Natural killer cell (primary cell): ENCODE results near the gene DEFB113. TPM values are rescaled to one million over a fixed set of nuclear protein-coding genes. Genes with fewer than 3 reads are reported as not detected.
"Not testable (repeated sequence)": the region's sequence is repeated elsewhere in the genome, so short reads cannot be mapped to it uniquely, and the experiment has no call there.

Source experiments
- ATAC-seq, 3 donors: fragments of 150-1000 bp in 2 of 3; fragments of 200-7000 bp in 1 of 3; cut with Tn5 transposase; 1 replicate in 1 of 3; 2 replicates in 2 of 3; pipeline ENCODE4 v1.10.0; 2021; ENCODE audit warnings: mild to moderate bottlenecking in 2 of 3, moderate library complexity in 2 of 3
- DNase-seq, 2 donors: peaks; one replicate each; pipeline versions ENCODE4 v3.0.0 to v3.0.0-alpha.2; 2013 to 2021; ENCODE audit warnings: mixed read lengths in 1 of 2
- H3K27ac ChIP-seq: one replicate; pipeline ENCODE4 v1.5.1; 2013; ENCODE audit warnings: mild to moderate bottlenecking, low read length
- H3K27me3 ChIP-seq: one replicate; pipeline ENCODE4 v1.6.1; 2013; ENCODE audit warnings: low read length; ENCODE audit not compliant: control insufficient read depth, insufficient read depth
- H3K36me3 ChIP-seq: one replicate; pipeline ENCODE4 v1.6.1; 2013; ENCODE audit warnings: low read length; ENCODE audit not compliant: control insufficient read depth, insufficient read depth
- H3K4me1 ChIP-seq: one replicate; pipeline ENCODE4 v1.6.1; 2013; ENCODE audit warnings: low read length; ENCODE audit not compliant: control insufficient read depth, insufficient read depth
- H3K4me3 ChIP-seq: one replicate; pipeline ENCODE4 v1.5.1; 2013; ENCODE audit warnings: low read length
- H3K9me3 ChIP-seq: one replicate; pipeline ENCODE4 v1.6.1; 2013; ENCODE audit warnings: low read length; ENCODE audit not compliant: control insufficient read depth, insufficient read depth
- H3K27ac Mint-ChIP-seq, 2 donors: one replicate each; pipeline ENCODE4 v1.8.0; 2022; ENCODE audit warnings: mild to moderate bottlenecking in 2 of 2, mixed read lengths in 2 of 2, moderate library complexity in 1 of 2
- H3K27me3 Mint-ChIP-seq, 2 donors: one replicate each; pipeline ENCODE4 v1.8.0; 2022; ENCODE audit warnings: low read depth in 2 of 2, mixed read lengths in 2 of 2
- H3K36me3 Mint-ChIP-seq: one replicate; pipeline ENCODE4 v1.8.0; 2022; ENCODE audit warnings: mixed read lengths
- H3K4me1 Mint-ChIP-seq, 2 donors: one replicate each; pipeline ENCODE4 v1.8.0; 2022; ENCODE audit warnings: mixed read lengths in 2 of 2
- H3K4me3 Mint-ChIP-seq: one replicate; pipeline ENCODE4 v1.8.0; 2022; ENCODE audit warnings: mild to moderate bottlenecking, moderate library complexity, mixed read lengths
- H3K9me3 Mint-ChIP-seq, 2 donors: one replicate each; pipeline ENCODE4 v1.8.0; 2022; ENCODE audit warnings: mixed read lengths in 2 of 2
- WGBS: methylation state at CpG from one replicate; pipeline ENCODE4 v1.1.7; 2013; ENCODE audit warnings: missing lambda C conversion rate; ENCODE audit not compliant: insufficient coverage; 5-methylcytosine and 5-hydroxymethylcytosine counted together
- intact Hi-C: fragments of 100-400 bp; cut with micrococcal nuclease; formaldehyde crosslinking; loops from one replicate; pipeline ENCODE4 v1.14.2; 2022
- total RNA-seq, 4 donors: library from RNA; stranded (reverse); fragments of 120-200 nt in 1 of 4; gene quantifications; one replicate each; pipeline versions ENCODE4 v1.2.3 to v1.2.4, GENCODE V29; 2013 to 2022
- TF ChIP-seq, protein P1 (sequence below): fragments of 200-600 bp; IDR thresholded peaks from one replicate; pipeline ENCODE4 v1.8.0; 2022; ENCODE audit warnings: antibody characterized with exemption

The DEFB113 gene
- total RNA-seq, 3 donors from 2014 or later (not counting 1 experiment from before 2014, with no cell fraction given), result not detected

DNA sequence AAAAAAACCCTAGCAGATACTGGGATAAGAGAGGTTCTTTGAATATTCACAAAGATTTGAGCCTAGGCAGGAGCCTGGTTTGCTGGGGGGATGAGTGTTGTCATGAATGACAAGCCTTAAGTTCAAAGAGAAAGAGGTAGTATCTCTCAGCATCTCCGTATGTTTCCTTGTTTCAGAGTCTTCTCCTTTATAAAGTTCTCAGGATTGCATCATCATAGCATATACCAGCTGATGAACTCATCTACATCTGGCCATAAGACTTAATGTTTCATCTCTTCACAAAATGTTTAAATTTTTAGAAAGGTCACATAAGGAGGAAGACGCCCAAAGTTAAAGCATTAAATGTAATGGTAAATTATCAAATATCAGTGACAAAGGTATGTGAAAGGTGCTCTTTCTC, 22.6 kb downstream of the DEFB113 start:
- Histone ChIP-seq H3K36me3 (no peaks in the 10 kb centered on the region), H3K4me3 (no peak overlapping the region), H3K27ac (no peak overlapping the region), H3K27me3 (no peaks in the 10 kb centered on the region), H3K9me3 (no peaks in the 10 kb centered on the region), H3K4me1 (no peaks in the 10 kb centered on the region)
- Mint-ChIP-seq H3K36me3 (no peaks in the 10 kb centered on the region), H3K27me3 (no peaks in the 10 kb centered on the region), H3K9me3 (peaks cover 7 to 9% of the 10 kb centered on the region in 2 donors), H3K27ac (no peak overlapping the region), H3K4me3 (no peak overlapping the region), H3K4me1 (no peaks in the 10 kb centered on the region)
- 100% methylated on average over 2 of the region's 2 CpGs for WGBS
- DNase-seq (no peak), ATAC-seq (no peak)
- TF ChIP-seq, protein P1, sequence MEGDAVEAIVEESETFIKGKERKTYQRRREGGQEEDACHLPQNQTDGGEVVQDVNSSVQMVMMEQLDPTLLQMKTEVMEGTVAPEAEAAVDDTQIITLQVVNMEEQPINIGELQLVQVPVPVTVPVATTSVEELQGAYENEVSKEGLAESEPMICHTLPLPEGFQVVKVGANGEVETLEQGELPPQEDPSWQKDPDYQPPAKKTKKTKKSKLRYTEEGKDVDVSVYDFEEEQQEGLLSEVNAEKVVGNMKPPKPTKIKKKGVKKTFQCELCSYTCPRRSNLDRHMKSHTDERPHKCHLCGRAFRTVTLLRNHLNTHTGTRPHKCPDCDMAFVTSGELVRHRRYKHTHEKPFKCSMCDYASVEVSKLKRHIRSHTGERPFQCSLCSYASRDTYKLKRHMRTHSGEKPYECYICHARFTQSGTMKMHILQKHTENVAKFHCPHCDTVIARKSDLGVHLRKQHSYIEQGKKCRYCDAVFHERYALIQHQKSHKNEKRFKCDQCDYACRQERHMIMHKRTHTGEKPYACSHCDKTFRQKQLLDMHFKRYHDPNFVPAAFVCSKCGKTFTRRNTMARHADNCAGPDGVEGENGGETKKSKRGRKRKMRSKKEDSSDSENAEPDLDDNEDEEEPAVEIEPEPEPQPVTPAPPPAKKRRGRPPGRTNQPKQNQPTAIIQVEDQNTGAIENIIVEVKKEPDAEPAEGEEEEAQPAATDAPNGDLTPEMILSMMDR, result no peak
- intact Hi-C loops, result no loop called here

DNA sequence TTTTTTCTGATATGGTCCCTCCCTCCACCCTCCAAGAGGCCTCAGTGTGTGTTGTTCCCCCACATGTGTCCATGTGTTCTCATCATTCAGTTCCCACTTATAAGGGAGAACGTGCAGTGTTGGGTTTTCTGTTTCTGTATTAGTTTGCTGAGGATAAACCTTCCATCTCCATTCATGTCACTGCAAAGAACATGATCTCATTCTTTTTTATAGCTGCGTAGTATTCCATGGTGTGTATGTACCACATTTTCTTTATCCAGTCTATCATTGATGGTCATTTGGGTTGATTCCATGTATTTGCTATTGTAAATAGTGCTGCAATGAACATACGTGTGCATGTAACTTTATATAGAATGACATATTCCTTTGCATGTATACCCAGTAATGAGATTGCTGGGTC, 25.4 kb downstream of the DEFB113 start:
- H3K27me3 ChIP-seq, ATAC-seq, H3K27ac ChIP-seq, H3K4me3 Mint-ChIP-seq, H3K36me3 ChIP-seq, intact Hi-C loops, H3K36me3 Mint-ChIP-seq, H3K4me3 ChIP-seq, H3K27ac Mint-ChIP-seq, H3K4me1 ChIP-seq, DNase-seq, H3K27me3 Mint-ChIP-seq, H3K9me3 ChIP-seq, H3K4me1 Mint-ChIP-seq: not testable (repeated sequence)
- peaks cover 10 to 12% of the 10 kb centered on the region in 2 donors for H3K9me3 Mint-ChIP-seq
- WGBS, result 80% methylated on average over 1 of the region's 3 CpGs

DNA sequence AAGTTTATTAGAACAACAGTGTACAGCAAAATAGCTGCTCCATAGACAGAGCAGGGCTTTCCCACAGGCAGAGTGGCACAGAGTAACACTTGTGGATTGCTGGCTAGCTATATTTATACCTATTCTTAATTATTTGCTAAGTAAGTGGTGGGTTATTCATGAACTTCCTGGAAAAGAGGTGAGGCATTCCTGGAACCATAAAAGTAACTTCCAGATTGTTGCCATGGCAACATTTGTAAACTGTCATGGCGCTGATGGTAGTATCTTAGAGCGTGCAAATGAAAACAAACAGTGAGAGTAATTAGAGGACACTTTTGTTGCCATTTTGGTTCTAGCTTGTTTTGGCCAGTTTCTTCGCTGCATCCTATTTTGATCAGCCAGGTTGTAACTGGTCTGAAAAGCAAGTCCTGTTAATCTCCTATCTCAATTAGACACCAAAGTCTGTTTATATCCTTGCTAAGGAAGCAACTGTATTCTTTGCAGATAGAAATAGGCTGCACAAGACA, 29.4 kb downstream of the DEFB113 start:
- H3K9me3 Mint-ChIP-seq, result peaks cover 4 to 14% of the 10 kb centered on the region in 2 donors
- DNase-seq (no peak), ATAC-seq (no peak)
- TF ChIP-seq, protein P1, result no peak
- no peaks in the 10 kb centered on the region for H3K36me3 Mint-ChIP-seq
- Histone ChIP-seq H3K27me3 (no peaks in the 10 kb centered on the region), H3K9me3 (no peaks in the 10 kb centered on the region), H3K4me1 (no peaks in the 10 kb centered on the region), H3K4me3 (no peak overlapping the region), H3K27ac (no peak overlapping the region), H3K36me3 (no peaks in the 10 kb centered on the region)
- WGBS, result 93% methylated on average over 3 of the region's 3 CpGs
- H3K27ac Mint-ChIP-seq, result no peak overlapping the region
- no peaks in the 10 kb centered on the region for H3K27me3 Mint-ChIP-seq
- H3K4me3 Mint-ChIP-seq, result no peak overlapping the region
- H3K4me1 Mint-ChIP-seq, result no peaks in the 10 kb centered on the region
- intact Hi-C loops, result no loop called here

DNA sequence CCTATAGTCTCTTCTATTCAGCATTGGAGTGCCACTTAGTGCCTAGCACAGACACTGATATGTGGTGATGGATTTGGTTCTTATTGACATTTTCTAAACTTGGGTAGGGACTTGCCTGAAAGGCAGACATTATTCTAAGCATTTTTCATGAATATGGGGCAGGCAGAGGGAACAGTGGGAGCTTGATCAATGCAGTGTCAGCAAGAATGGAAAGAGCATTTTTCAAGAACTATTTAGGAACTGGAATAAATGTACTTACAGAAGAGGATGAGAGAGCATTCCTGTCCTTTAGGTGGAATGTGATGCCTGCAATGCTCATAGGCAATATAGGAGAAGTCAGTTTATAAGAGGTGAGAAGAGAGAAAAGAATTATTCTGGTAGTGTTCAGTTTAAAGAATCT, 31.6 kb downstream of the DEFB113 start:
- no peaks in the 10 kb centered on the region for H3K4me1 ChIP-seq
- H3K36me3 ChIP-seq, result no peaks in the 10 kb centered on the region
- no peaks in the 10 kb centered on the region for H3K36me3 Mint-ChIP-seq
- no peak overlapping the region for H3K27ac ChIP-seq
- H3K4me3 ChIP-seq, result no peak overlapping the region
- ATAC-seq (no peak), DNase-seq (no peak)
- TF ChIP-seq, protein P1, result no peak
- H3K4me3 Mint-ChIP-seq, result no peak overlapping the region
- no peaks in the 10 kb centered on the region for H3K27me3 Mint-ChIP-seq
- intact Hi-C loops, result no loop called here
- no peaks in the 10 kb centered on the region for H3K4me1 Mint-ChIP-seq
- peaks cover 4 to 11% of the 10 kb centered on the region in 2 donors for H3K9me3 Mint-ChIP-seq
- H3K9me3 ChIP-seq, result no peaks in the 10 kb centered on the region
- no peaks in the 10 kb centered on the region for H3K27me3 ChIP-seq
- no peak overlapping the region for H3K27ac Mint-ChIP-seq
